Progenitor cell of endocrine pancreas (in vitro differentiated cells): ENCODE results near the gene LRSAM1. TPM values are rescaled to one million over a fixed set of nuclear protein-coding genes. Genes with fewer than 3 reads are reported as not detected.

Experiments
- DNase-seq: peaks from one replicate; pipeline ENCODE4 v3.0.0; 2021; ENCODE audit warnings: low spot score; ENCODE audit not compliant: unreplicated experiment
- H3K27ac Mint-ChIP-seq: 2 replicates; pipeline ENCODE4 v1.8.0; 2021; ENCODE audit warnings: mild to moderate bottlenecking, moderate library complexity, mixed read lengths
- H3K27me3 Mint-ChIP-seq: 2 replicates; pipeline ENCODE4 v1.8.0; 2021; ENCODE audit warnings: mixed read lengths
- H3K36me3 Mint-ChIP-seq: 2 replicates; pipeline ENCODE4 v1.8.0; 2022; ENCODE audit warnings: mixed read lengths; ENCODE audit not compliant: insufficient read depth
- H3K4me1 Mint-ChIP-seq: 2 replicates; pipeline ENCODE4 v1.8.0; 2021; ENCODE audit warnings: low read depth, mixed read lengths
- H3K4me3 Mint-ChIP-seq: 2 replicates; pipeline ENCODE4 v1.8.0; 2021; ENCODE audit warnings: low read depth, mild to moderate bottlenecking, moderate library complexity, mixed read lengths
- H3K9me3 Mint-ChIP-seq: 2 replicates; pipeline ENCODE4 v1.8.0; 2021; ENCODE audit warnings: low read depth, mixed read lengths
- total RNA-seq: library from RNA; stranded (reverse); gene quantifications from 2 replicates; pipeline ENCODE4 v1.2.1, GENCODE V29; 2021
- TF ChIP-seq, protein P1 (sequence below): fragments of 200-600 bp; sonication (generic); IDR thresholded peaks from one replicate; pipeline ENCODE4 v1.5.0; 2021; ENCODE audit warnings: antibody characterized with exemption, mild to moderate bottlenecking; ENCODE audit not compliant: unreplicated experiment

LRSAM1 gene
- total RNA-seq, 1 donor from 2014 or later = 28.5 TPM

DNA sequence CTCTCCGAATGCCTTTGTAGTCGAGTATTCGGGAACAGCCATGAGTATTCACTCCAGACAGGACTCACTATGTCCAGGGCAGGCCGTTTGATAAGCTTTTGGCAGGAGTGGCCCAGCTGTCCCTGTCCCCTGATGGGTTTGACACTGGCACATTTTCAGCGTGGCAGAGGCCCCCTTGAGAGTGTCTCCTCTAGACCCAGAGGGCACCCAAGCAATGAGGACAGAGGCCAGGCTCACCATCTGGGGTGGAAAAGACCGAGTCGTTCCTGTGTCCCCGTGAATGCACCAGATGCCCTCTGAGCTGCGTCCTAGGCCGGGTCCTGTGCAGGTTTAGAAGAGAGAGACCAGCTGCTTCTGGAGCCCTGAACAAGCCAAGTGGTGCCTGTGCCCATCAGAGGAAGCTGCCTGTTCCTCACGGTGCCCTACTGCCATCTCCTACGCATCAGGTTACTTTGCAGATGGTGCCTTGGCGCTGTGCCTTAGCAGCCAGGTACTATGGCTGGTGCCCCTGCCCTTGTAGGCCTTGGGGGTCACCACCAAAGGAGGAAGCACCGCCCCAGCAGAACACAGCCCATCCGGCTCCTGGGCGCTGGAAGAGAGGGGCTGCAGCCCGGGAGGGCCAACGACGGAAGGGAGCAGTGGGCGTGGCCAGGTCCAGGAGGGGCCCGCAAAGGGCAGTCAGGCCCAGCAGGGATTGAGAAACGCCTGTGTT is 42.4 kb downstream of the LRSAM1 start:
- no peak overlapping the region for H3K27ac Mint-ChIP-seq
- no peaks in the 10 kb centered on the region for H3K9me3 Mint-ChIP-seq
- no peak overlapping the region for H3K4me3 Mint-ChIP-seq
- no peak for DNase-seq
- peaks cover 12% of the 10 kb centered on the region for H3K36me3 Mint-ChIP-seq
- TF ChIP-seq, protein P1, sequence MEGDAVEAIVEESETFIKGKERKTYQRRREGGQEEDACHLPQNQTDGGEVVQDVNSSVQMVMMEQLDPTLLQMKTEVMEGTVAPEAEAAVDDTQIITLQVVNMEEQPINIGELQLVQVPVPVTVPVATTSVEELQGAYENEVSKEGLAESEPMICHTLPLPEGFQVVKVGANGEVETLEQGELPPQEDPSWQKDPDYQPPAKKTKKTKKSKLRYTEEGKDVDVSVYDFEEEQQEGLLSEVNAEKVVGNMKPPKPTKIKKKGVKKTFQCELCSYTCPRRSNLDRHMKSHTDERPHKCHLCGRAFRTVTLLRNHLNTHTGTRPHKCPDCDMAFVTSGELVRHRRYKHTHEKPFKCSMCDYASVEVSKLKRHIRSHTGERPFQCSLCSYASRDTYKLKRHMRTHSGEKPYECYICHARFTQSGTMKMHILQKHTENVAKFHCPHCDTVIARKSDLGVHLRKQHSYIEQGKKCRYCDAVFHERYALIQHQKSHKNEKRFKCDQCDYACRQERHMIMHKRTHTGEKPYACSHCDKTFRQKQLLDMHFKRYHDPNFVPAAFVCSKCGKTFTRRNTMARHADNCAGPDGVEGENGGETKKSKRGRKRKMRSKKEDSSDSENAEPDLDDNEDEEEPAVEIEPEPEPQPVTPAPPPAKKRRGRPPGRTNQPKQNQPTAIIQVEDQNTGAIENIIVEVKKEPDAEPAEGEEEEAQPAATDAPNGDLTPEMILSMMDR = no peak
- no peaks in the 10 kb centered on the region for H3K27me3 Mint-ChIP-seq
- no peaks in the 10 kb centered on the region for H3K4me1 Mint-ChIP-seq

DNA sequence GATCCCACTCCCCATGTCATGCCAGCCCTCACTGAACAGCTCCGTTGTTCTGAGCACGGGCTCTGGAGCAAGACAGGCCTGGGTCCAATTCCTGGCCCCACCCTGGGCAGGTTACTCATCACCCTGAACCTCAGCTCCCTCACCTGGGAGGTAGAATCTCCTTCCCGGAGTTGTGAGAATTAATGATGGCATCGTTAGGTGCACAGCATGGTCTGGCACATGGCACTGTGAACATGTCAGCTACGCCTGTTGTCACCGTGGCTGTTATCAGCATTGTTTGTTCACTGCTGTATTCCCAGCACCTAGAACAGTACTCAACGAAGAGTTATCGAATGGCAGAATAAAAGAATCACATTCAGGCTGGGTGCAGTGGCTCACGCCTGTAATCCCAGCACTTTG is 43.0 kb downstream of the LRSAM1 start:
- Mint-ChIP-seq H3K27ac (peak overlapping the region; percentile 45), H3K9me3 (no peaks in the 10 kb centered on the region), H3K4me3 (no peak overlapping the region), H3K27me3 (no peaks in the 10 kb centered on the region), H3K4me1 (no peaks in the 10 kb centered on the region), H3K36me3 (peaks cover 10% of the 10 kb centered on the region)
- DNase-seq = no peak
- TF ChIP-seq, protein P1 = no peak

GRCh38 chr9:127495884-127496555 is 44.7 kb downstream of the LRSAM1 start:
- TF ChIP-seq, protein P1 = no peak
- DNase-seq = no peak
- Mint-ChIP-seq H3K27ac (no peak overlapping the region), H3K36me3 (peaks cover 8% of the 10 kb centered on the region), H3K9me3 (no peaks in the 10 kb centered on the region), H3K4me3 (no peak overlapping the region), H3K27me3 (no peaks in the 10 kb centered on the region), H3K4me1 (no peaks in the 10 kb centered on the region)

DNA sequence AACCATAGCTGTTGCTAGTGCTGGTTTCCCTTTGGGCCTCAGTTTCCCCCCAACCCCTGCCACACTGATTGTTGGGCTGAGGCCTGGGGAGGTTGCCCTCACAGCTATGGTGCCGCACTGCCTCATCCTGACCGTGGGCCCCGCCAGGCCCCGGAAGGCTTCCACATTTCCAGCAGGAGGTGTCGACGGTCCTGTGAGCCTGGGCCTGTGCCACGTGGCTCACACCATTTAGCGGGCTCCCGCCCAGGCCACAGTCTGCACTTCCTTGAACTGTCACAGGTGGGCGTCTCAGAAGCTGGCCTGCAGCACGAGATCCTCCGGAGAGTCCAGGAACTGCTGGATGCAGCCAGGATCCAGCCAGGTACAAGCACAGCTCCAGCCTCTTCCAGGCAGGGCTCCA is 45.7 kb downstream of the LRSAM1 start:
- TF ChIP-seq, protein P1 = no peak
- H3K27me3 Mint-ChIP-seq = no peaks in the 10 kb centered on the region
- H3K4me1 Mint-ChIP-seq = no peaks in the 10 kb centered on the region
- H3K4me3 Mint-ChIP-seq = no peak overlapping the region
- no peak for DNase-seq
- no peak overlapping the region for H3K27ac Mint-ChIP-seq
- H3K36me3 Mint-ChIP-seq = peaks cover 8% of the 10 kb centered on the region
- no peaks in the 10 kb centered on the region for H3K9me3 Mint-ChIP-seq

GRCh38 chr9:127497656-127498290 is 46.5 kb downstream of the LRSAM1 start:
- H3K27me3 Mint-ChIP-seq = no peaks in the 10 kb centered on the region
- no peak overlapping the region for H3K27ac Mint-ChIP-seq
- H3K36me3 Mint-ChIP-seq = peaks cover 8% of the 10 kb centered on the region
- TF ChIP-seq, protein P1 = no peak
- H3K4me1 Mint-ChIP-seq = no peaks in the 10 kb centered on the region
- no peak for DNase-seq
- H3K9me3 Mint-ChIP-seq = no peaks in the 10 kb centered on the region
- H3K4me3 Mint-ChIP-seq = no peak overlapping the region
